GM06990 (cell line): ENCODE measurements around the gene KCNIP1.

Experiments used
- DNase-seq: peaks from one replicate; pipeline ENCODE4 v3.0.0-alpha.2; 2011; ENCODE audit not compliant: insufficient read length; ENCODE audit errors: extremely low read depth
- H3K27me3 ChIP-seq: replicated peaks from 2 replicates; pipeline ENCODE4 v1.6.0; 2011; ENCODE audit warnings: low read length; ENCODE audit not compliant: control insufficient read depth, insufficient read depth
- H3K36me3 ChIP-seq: 2 replicates; pipeline ENCODE4 v1.5.1; 2011; ENCODE audit warnings: low read length; ENCODE audit not compliant: control insufficient read depth, insufficient read depth
- H3K4me3 ChIP-seq: replicated peaks from 2 replicates; pipeline ENCODE4 v1.5.1; 2011; ENCODE audit warnings: low read depth, mild to moderate bottlenecking, control low read depth, low read length
- CTCF ChIP-seq: IDR thresholded peaks from 2 replicates; pipeline ENCODE4 v1.5.1; 2011; ENCODE audit warnings: low read length, control low read depth, mild to moderate bottlenecking, inconsistent platforms; ENCODE audit not compliant: insufficient read depth, poor library complexity, severe bottlenecking

KCNIP1 gene

GRCh38 chr5:170746961-170747340, 243.1 kb downstream of the KCNIP1 start:
- DNase-seq: no peak
- Histone ChIP-seq H3K36me3 (no peaks in the 10 kb centered on the region), H3K27me3 (peaks cover 2% of the 10 kb centered on the region; the same call in 1 of the 2 replicates), H3K4me3 (no peak overlapping the region)
- no peak for TF ChIP-seq CTCF

GRCh38 chr5:170747357-170747756, 243.5 kb downstream of the KCNIP1 start:
- Histone ChIP-seq H3K36me3 (no peaks in the 10 kb centered on the region), H3K27me3 (peaks cover 2% of the 10 kb centered on the region; the same call in 1 of the 2 replicates), H3K4me3 (no peak overlapping the region)
- no peak for TF ChIP-seq CTCF
- DNase-seq: no peak

DNA sequence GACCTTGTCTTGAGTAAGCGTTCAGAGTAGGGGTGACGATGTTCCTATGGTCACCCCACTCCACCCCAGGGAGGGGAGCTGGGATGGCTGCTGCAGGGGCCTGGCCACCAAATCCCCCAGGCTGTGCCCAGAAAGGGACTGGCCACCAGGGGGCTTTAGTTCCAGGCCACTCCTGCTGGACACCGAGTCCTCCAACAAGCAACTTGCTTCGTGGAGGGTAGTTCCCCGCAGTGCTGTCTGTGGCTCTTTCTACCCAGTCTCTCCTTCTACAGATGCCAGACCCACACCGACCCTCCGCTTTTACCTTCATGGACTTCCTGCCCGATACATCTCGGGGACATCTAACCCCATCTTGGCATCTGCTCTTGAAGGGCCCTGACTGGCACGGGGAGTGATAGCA, 244.0 kb downstream of the KCNIP1 start:
- no peak for DNase-seq
- peaks cover 2% of the 10 kb centered on the region; the same call in 1 of the 2 replicates for H3K27me3 ChIP-seq
- TF ChIP-seq CTCF: peak; percentile 33

DNA sequence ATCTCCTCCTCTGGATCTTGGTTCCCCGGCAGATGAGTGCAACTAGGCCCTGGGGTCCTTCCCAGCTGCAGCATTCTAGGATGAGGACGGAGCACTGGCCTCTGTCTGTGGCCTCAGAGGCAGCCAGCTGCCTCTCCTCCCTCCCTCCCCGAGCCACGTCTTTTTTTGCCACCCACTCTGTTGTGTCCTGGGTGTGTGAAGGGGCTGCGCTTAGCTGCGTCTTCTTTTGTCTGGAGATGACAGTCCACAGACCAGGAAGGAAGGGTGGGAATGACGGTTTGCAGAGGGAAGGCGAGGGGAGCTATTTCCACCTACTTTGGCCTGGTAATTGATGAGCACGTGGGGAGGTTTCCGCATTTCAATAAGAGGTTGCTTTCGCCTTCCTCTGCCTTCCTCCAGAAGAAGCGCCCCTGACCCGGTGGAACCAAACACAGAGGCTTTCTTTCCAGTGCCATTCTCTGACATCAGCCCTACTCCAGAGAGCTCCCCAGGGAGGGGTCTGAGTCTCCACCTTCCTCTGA, 245.2 kb downstream of the KCNIP1 start:
- Histone ChIP-seq H3K27me3 (peaks cover 2% of the 10 kb centered on the region; the same call in 1 of the 2 replicates), H3K4me3 (no peak overlapping the region), H3K36me3 (no peaks in the 10 kb centered on the region)
- DNase-seq: no peak
- TF ChIP-seq CTCF: no peak

More for the DNA sequence above, 244.0 kb downstream of the KCNIP1 start:
- Histone ChIP-seq H3K4me3 (no peak overlapping the region), H3K36me3 (no peaks in the 10 kb centered on the region)

DNA sequence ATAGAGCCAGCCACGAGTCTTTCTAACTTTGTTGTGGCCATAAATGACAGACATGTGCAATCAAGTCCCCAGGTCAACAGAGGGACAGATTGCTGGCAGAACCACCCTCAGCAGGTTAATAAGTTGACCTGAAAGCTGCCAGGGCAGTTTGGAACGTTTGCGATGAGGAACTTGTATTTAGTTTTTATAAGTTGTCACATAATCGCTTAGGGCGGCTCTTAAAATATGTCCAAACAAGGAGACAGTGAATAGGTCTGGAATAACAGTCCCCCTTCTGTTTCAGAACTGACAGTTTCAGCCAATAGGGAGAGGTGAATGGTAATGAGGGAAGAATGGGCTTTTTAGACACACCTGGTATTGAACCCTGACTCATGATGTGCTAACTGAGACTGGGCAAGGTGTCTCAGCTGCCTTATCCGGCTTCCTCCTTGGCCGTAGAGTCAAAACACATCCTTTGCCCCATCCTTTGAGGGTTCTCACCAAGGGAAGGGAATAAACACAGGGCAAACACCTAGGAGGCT, 246.2 kb downstream of the KCNIP1 start:
- no peak overlapping the region for H3K4me3 ChIP-seq
- H3K36me3 ChIP-seq: no peaks in the 10 kb centered on the region
- peaks cover 2% of the 10 kb centered on the region; the same call in 1 of the 2 replicates for H3K27me3 ChIP-seq
- no peak for TF ChIP-seq CTCF
- DNase-seq: no peak
